ENCODE measurements around the gene CLRN1. TPM values are rescaled to one million over a fixed set of nuclear protein-coding genes. Genes with fewer than 3 reads are reported as not detected.

Gene CLRN1
- total and polyA plus RNA-seq, 2 of the 13 experiments (the other 11 are each of a cell fraction or from before 2014, with no cell fraction given): not detected

DNA sequence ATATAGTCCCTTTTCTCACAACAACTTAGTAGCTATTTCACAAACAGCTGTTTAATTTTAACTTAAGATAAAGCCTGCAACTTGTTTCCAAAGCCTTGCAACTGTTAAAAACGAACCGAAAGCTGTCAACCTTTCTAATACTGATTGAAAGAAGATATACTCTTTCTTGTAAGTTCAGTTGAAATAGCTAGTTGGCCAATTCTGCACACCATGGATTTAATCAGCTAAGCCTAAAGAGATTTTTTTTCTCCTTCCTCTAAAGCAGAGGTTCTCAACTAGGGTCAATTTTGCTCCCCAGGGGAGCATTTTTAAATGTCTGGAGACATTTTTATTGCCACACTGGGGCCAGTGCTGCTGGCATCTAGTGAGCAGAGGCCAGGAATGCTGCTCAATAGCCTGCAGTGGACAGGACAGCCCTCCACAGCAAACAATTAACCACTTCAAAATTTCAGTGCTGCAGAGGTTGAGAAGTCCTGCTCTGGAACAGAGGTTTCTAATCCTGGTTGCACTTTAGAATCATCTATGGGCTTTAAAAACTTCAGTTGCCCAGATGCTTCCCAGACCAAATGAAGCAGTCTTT lies 93.4 kb downstream of the CLRN1 start:
- WGBS (ENCODE audit: low lambda C conversion rate): 14% methylated on average over 2 of the region's 2 CpGs
- no peaks in the 10 kb centered on the region for H3K36me3 ChIP-seq (replicated peaks in 1 of 2; ENCODE audit: control insufficient read depth in 1 of 2, insufficient read depth in 2 of 2, low read length in 2 of 2)
- BruUV-seq (replicated peaks): no TSS peak
- ChIA-PET CTCF (ENCODE audit: low intra/inter-chr PET ratio, low total read pairs) (no interaction called here), POLR2A (no interaction called here)
- H3K79me2 ChIP-seq (ENCODE audit: insufficient read depth, low read length): no peaks in the 10 kb centered on the region
- TF ChIP-seq ATAD3A (CRISPR knock-in tag; IDR thresholded peaks at IDR 0.05) (no peak), FLYWCH1 (CRISPR knock-in tag; IDR thresholded peaks at IDR 0.05) (no peak), KLF11 (CRISPR knock-in tag; IDR thresholded peaks at IDR 0.05) (no peak), RAD21 (CRISPR knock-in tag; IDR thresholded peaks at IDR 0.05) (no peak), ZNF12 (CRISPR knock-in tag; IDR thresholded peaks at IDR 0.05) (no peak), ZFP41 (CRISPR knock-in tag; IDR thresholded peaks at IDR 0.05; ENCODE audit: borderline replicate concordance) (no peak), FOXJ3 (CRISPR knock-in tag; IDR thresholded peaks at IDR 0.05; ENCODE audit: borderline replicate concordance) (no peak), SOX5 (CRISPR knock-in tag; IDR thresholded peaks at IDR 0.05; ENCODE audit: borderline replicate concordance) (no peak)
- TF ChIP-seq, protein P1, sequence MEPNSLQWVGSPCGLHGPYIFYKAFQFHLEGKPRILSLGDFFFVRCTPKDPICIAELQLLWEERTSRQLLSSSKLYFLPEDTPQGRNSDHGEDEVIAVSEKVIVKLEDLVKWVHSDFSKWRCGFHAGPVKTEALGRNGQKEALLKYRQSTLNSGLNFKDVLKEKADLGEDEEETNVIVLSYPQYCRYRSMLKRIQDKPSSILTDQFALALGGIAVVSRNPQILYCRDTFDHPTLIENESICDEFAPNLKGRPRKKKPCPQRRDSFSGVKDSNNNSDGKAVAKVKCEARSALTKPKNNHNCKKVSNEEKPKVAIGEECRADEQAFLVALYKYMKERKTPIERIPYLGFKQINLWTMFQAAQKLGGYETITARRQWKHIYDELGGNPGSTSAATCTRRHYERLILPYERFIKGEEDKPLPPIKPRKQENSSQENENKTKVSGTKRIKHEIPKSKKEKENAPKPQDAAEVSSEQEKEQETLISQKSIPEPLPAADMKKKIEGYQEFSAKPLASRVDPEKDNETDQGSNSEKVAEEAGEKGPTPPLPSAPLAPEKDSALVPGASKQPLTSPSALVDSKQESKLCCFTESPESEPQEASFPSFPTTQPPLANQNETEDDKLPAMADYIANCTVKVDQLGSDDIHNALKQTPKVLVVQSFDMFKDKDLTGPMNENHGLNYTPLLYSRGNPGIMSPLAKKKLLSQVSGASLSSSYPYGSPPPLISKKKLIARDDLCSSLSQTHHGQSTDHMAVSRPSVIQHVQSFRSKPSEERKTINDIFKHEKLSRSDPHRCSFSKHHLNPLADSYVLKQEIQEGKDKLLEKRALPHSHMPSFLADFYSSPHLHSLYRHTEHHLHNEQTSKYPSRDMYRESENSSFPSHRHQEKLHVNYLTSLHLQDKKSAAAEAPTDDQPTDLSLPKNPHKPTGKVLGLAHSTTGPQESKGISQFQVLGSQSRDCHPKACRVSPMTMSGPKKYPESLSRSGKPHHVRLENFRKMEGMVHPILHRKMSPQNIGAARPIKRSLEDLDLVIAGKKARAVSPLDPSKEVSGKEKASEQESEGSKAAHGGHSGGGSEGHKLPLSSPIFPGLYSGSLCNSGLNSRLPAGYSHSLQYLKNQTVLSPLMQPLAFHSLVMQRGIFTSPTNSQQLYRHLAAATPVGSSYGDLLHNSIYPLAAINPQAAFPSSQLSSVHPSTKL (CRISPR knock-in tag; IDR thresholded peaks at IDR 0.05): no peak
- TF ChIP-seq, protein P2, sequence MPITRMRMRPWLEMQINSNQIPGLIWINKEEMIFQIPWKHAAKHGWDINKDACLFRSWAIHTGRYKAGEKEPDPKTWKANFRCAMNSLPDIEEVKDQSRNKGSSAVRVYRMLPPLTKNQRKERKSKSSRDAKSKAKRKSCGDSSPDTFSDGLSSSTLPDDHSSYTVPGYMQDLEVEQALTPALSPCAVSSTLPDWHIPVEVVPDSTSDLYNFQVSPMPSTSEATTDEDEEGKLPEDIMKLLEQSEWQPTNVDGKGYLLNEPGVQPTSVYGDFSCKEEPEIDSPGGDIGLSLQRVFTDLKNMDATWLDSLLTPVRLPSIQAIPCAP (CRISPR knock-in tag; IDR thresholded peaks at IDR 0.05; ENCODE audit: low read depth): no peak
- TF ChIP-seq, protein P3, sequence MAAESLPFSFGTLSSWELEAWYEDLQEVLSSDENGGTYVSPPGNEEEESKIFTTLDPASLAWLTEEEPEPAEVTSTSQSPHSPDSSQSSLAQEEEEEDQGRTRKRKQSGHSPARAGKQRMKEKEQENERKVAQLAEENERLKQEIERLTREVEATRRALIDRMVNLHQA (CRISPR knock-in tag; IDR thresholded peaks at IDR 0.05): no peak
- TF ChIP-seq, protein P4, sequence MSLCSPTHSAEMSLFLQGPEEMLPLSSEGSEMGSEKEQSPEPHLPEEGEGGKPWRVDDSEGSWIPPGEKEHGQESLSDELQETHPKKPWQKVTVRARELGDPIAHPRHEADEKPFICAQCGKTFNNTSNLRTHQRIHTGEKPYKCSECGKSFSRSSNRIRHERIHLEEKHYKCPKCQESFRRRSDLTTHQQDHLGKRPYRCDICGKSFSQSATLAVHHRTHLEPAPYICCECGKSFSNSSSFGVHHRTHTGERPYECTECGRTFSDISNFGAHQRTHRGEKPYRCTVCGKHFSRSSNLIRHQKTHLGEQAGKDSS (CRISPR knock-in tag; IDR thresholded peaks at IDR 0.05; ENCODE audit: borderline replicate concordance, low read depth): no peak
- DNase-seq (ENCODE audit: low spot score): no peak
- no peak overlapping the region for H3K27ac ChIP-seq (ENCODE audit: extremely low read length, insufficient read depth, low read length)
- H3K4me1 ChIP-seq (ENCODE audit: insufficient read depth, low read length): no peaks in the 10 kb centered on the region
- no peaks in the 10 kb centered on the region for H4K20me1 ChIP-seq (ENCODE audit: insufficient read depth, low read length)
- no peak overlapping the region for H3K4me3 ChIP-seq (replicated peaks in 1 of 3; ENCODE audit: insufficient read depth in 1 of 3, low read depth in 2 of 3, low read length in 3 of 3)
- ATAC-seq: no peak
- no peak overlapping the region for H3K9ac ChIP-seq (ENCODE audit: insufficient read depth, low read depth, low read length)
- peaks cover 0 to 5% of the 10 kb centered on the region in 2 experiments; a peak in 1 of 5 replicates for H3K27me3 ChIP-seq (ENCODE audit: control insufficient read depth in 1 of 2, insufficient read depth in 2 of 2, low read length in 2 of 2)
- no peak overlapping the region for H3K4me2 ChIP-seq (ENCODE audit: low read depth, low read length)
- no peak overlapping the region for H2AFZ ChIP-seq (ENCODE audit: low read length)
- no peak for FAIRE-seq
- H3K9me3 ChIP-seq (ENCODE audit: low read length): no peaks in the 10 kb centered on the region
- in situ Hi-C loops (cut with HindIII; ENCODE audit: extremely low pct_ligation_motif_present, low pct_unique_long_range_greater_than_20kb): no loop called here
- intact Hi-C loops (cut with micrococcal nuclease; ENCODE audit: unreplicated experiment): no loop called here

All from HepG2 (cell line).